Measurements from ENCODE around the gene PTPRF. TPM values are rescaled to one million over a fixed set of nuclear protein-coding genes. Genes with fewer than 3 reads are reported as not detected.

Gene PTPRF
- total RNA-seq, 1 donor from 2014 or later: not detected

DNA sequence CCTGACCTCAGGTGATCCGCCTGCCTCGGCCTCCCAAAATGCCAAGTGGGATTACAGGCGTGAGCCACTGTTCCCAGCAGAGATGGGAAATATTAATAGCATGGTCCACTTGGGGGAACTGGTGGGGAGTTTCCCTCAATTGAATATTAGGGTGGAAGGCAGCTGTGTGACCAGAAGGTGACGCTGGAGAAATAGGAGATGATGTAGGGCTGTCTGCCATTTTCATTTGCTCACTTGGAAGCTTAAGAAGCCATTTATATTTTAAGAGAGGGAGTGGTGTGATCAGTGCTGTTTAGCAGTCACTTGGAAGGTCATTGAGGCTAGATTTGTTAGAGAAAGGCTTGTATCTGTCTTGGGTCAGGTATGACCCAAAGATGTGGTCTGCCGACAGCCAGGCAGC lies 139.2 kb downstream of the PTPRF start:
- Mint-ChIP-seq H3K27me3 (no peaks in the 10 kb centered on the region), H3K36me3 (ENCODE audit: low read depth) (peaks cover 89% of the 10 kb centered on the region), H3K4me3 (no peak overlapping the region), H3K9me3 (no peaks in the 10 kb centered on the region), H3K27ac (no peak overlapping the region), H3K4me1 (peaks cover 3% of the 10 kb centered on the region)
- DNase-seq (no peak), ATAC-seq (ENCODE audit: low read depth) (no peak)
- TF ChIP-seq, protein P1, sequence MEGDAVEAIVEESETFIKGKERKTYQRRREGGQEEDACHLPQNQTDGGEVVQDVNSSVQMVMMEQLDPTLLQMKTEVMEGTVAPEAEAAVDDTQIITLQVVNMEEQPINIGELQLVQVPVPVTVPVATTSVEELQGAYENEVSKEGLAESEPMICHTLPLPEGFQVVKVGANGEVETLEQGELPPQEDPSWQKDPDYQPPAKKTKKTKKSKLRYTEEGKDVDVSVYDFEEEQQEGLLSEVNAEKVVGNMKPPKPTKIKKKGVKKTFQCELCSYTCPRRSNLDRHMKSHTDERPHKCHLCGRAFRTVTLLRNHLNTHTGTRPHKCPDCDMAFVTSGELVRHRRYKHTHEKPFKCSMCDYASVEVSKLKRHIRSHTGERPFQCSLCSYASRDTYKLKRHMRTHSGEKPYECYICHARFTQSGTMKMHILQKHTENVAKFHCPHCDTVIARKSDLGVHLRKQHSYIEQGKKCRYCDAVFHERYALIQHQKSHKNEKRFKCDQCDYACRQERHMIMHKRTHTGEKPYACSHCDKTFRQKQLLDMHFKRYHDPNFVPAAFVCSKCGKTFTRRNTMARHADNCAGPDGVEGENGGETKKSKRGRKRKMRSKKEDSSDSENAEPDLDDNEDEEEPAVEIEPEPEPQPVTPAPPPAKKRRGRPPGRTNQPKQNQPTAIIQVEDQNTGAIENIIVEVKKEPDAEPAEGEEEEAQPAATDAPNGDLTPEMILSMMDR (IDR thresholded peaks at IDR 0.05): no peak
- ChIA-PET POLR2A (no interaction called here), CTCF (no interaction called here)
- intact Hi-C loops (cut with micrococcal nuclease): no loop called here

DNA sequence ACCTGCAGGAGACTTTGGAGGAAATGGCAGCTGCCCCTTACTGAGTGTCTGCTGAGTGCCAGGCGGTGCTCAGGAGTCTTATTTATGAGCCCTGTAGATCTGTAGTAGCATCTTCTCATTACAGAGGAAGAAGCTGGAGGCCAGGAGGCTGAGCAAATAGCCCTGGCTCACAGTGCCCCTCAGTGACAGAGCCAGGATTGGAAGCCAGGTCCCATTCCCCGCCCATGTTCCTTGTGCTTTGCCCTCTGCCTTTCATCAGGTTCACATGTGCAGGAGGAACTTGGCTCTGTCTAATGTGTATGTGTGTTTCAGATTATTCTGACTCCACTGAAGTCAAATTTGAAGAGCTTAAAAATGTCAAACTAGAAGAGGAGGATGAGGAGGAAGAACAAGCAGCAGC lies 140.5 kb downstream of the PTPRF start:
- H3K4me1 Mint-ChIP-seq: peaks cover 3% of the 10 kb centered on the region
- POLR2A ChIA-PET: interaction anchor here (1.1 kb wide), 1 partner anchor 22 kb away, joined by 3 read pairs; no protein-coding TSS in a partner anchor
- DNase-seq (no peak), ATAC-seq (ENCODE audit: low read depth) (no peak)
- H3K27ac Mint-ChIP-seq: no peak overlapping the region
- TF ChIP-seq, protein P1 (IDR thresholded peaks at IDR 0.05): no peak
- no peaks in the 10 kb centered on the region for H3K27me3 Mint-ChIP-seq
- CTCF ChIA-PET: no interaction called here
- intact Hi-C loops (cut with micrococcal nuclease): no loop called here
- H3K36me3 Mint-ChIP-seq (ENCODE audit: low read depth): peaks cover 86% of the 10 kb centered on the region
- no peak overlapping the region for H3K4me3 Mint-ChIP-seq
- H3K9me3 Mint-ChIP-seq: no peaks in the 10 kb centered on the region

DNA sequence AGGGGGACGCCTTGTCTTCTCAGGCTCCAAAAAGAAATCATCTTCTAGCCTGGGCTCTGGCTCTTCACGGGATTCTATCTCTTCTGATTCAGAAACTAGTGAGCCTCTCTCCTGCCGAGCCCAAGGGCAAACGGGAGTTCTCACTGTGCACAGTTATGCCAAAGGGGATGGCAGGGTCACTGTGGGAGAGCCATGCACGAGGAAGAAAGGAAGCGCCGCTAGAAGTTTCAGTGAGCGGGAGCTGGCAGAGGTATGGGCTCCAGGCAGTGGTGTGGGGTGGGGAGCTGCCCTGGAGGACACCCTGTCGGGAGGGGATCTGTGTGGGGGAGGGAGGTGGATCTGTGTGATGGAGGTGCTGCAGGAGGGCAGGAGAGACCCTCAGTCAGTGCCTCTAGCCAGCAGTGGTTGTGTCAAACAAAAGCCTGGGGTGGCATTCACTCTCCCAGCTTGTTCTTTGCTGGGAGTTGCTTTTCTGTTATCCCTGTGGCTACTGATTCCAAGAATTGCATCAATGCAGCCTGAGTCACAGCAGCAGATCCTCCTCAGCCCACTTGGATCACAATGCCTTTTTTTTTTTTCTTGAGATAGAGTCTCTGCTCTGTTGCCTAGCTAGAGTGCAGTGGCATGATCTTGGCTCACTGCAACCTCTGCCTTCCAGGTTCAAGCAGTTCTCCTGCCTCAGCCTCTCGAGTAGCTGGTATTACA lies 141.1 kb downstream of the PTPRF start:
- POLR2A ChIA-PET: interaction anchor here (1.1 kb wide), 1 partner anchor 23 kb away, joined by 3 read pairs; no protein-coding TSS in a partner anchor
- TF ChIP-seq, protein P1 (IDR thresholded peaks at IDR 0.05): no peak
- Mint-ChIP-seq H3K4me3 (no peak overlapping the region), H3K9me3 (no peaks in the 10 kb centered on the region), H3K27me3 (no peaks in the 10 kb centered on the region), H3K36me3 (ENCODE audit: low read depth) (peaks cover 82% of the 10 kb centered on the region), H3K27ac (no peak overlapping the region), H3K4me1 (peaks cover 3% of the 10 kb centered on the region)
- CTCF ChIA-PET: no interaction called here
- ATAC-seq (ENCODE audit: low read depth): no peak
- intact Hi-C loops (cut with micrococcal nuclease): no loop called here
- DNase-seq: no peak

DNA sequence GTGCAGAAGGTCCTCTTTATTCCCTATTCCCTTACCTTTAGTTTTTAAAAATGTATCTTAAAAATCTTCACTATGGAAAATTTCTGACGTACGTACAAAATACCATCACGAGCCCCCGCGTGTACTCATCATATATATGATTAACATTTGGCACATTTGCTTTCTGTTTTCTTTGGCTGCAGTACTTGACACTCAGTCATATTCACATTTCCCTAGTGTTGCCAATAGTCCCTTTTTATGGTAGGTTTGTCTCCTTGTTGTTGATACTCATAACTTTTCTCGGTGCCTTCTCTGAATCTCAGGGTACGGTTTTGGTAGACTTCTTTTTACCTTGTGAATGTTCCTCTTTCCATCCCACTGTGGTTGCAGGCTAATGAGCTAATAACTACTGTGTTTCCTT lies 142.6 kb downstream of the PTPRF start:
- no peak for DNase-seq
- intact Hi-C loops (cut with micrococcal nuclease): no loop called here
- ATAC-seq (ENCODE audit: low read depth): no peak
- TF ChIP-seq, protein P1 (IDR thresholded peaks at IDR 0.05): no peak
- Mint-ChIP-seq H3K4me3 (no peak overlapping the region), H3K36me3 (ENCODE audit: low read depth) (peaks cover 78% of the 10 kb centered on the region), H3K4me1 (peaks cover 13% of the 10 kb centered on the region), H3K27me3 (no peaks in the 10 kb centered on the region), H3K9me3 (no peaks in the 10 kb centered on the region), H3K27ac (no peak overlapping the region)
- POLR2A ChIA-PET: no interaction called here
- CTCF ChIA-PET: no interaction called here

Other genes starting within 250 kb of the PTPRF start
- gene C1orf210, start 245.3 kb upstream of the PTPRF start, total RNA-seq: not detected in 2 replicates
- not detected in 2 replicates for gene TIE1, start 229.9 kb upstream of the PTPRF start, total RNA-seq
- gene MPL, start 193.1 kb upstream of the PTPRF start, total RNA-seq: not detected in 2 replicates
- gene CDC20, start 171.9 kb upstream of the PTPRF start, total RNA-seq: 3.2 and 4.2 TPM in 2 replicates
- 80.2 and 84.2 TPM in 2 replicates for gene ELOVL1, start 162.9 kb upstream of the PTPRF start, total RNA-seq
- gene MED8, start 141.1 kb upstream of the PTPRF start, total RNA-seq: 33.8 and 37.2 TPM in 2 replicates
- 108 and 139 TPM in 2 replicates for gene SZT2, start 141.0 kb upstream of the PTPRF start, total RNA-seq
- 10.0 and 12.3 TPM in 2 replicates for gene HYI, start 77.0 kb upstream of the PTPRF start, total RNA-seq
- 48.3 and 49.3 TPM in 2 replicates for gene KDM4A, start 119.3 kb downstream of the PTPRF start, total RNA-seq
- 23.3 and 24.3 TPM in 2 replicates for gene ST3GAL3, start 176.7 kb downstream of the PTPRF start, total RNA-seq